Lower leg skin (tissue), 3 donors: ENCODE data around the gene FBXO31.

Experiments used
- CTCF ChIP-seq, 3 donors: fragments of 450-650 bp; IDR thresholded peaks; one replicate each; pipeline ENCODE4 v1.5.1; 2016; ENCODE audit warnings: antibody characterized with exemption in 3 of 3, mild to moderate bottlenecking in 3 of 3, moderate library complexity in 2 of 3
- POLR2A ChIP-seq, 2 donors: fragments of 450-650 bp; IDR thresholded peaks; one replicate each; pipeline ENCODE4 v1.6.1; 2016 to 2017; ENCODE audit warnings: antibody characterized with exemption in 2 of 2, mild to moderate bottlenecking in 1 of 2, moderate library complexity in 1 of 2

- no peak for TF ChIP-seq CTCF (IDR thresholded peaks at IDR 0.05)
- no peak for TF ChIP-seq POLR2A (IDR thresholded peaks at IDR 0.05)
These were observed 48.6 kb downstream of the FBXO31 start for GRCh38 chr16:87334651-87335624.
